Measurements from ENCODE around the gene DHX57. TPM values are rescaled to one million over a fixed set of nuclear protein-coding genes. Genes with fewer than 3 reads are reported as not detected.
"Not testable (repeated sequence)": the region's sequence is repeated elsewhere in the genome, so short reads cannot be mapped to it uniquely, and the experiment has no call there.

DHX57 gene
- total RNA-seq, 1 experiment from 2014 or later, result 17.5 TPM

GRCh38 chr2:38797953-38798352, 77.8 kb downstream of the DHX57 start:
- no peak for DNase-seq (ENCODE audit: extremely low read depth, low read depth)

- DNase-seq (ENCODE audit: extremely low read depth, low read depth), result no peak
Observed at GRCh38 chr2:38797250-38797676, 78.5 kb downstream of the DHX57 start.

GRCh38 chr2:38795016-38795415, 80.7 kb downstream of the DHX57 start:
- DNase-seq (ENCODE audit: extremely low read depth, low read depth), result not testable (repeated sequence)

- DNase-seq (ENCODE audit: extremely low read depth, low read depth), result no peak
Observed at GRCh38 chr2:38794235-38794946, 81.3 kb downstream of the DHX57 start.

- no peak for DNase-seq (ENCODE audit: extremely low read depth, low read depth)
Observed at GRCh38 chr2:38793511-38793910, 82.2 kb downstream of the DHX57 start.

GRCh38 chr2:38792751-38793150, 83.0 kb downstream of the DHX57 start:
- no peak for DNase-seq (ENCODE audit: extremely low read depth, low read depth)

GRCh38 chr2:38792321-38792720, 83.4 kb downstream of the DHX57 start:
- not testable (repeated sequence) for DNase-seq (ENCODE audit: extremely low read depth, low read depth)

GRCh38 chr2:38791744-38792143, 84.0 kb downstream of the DHX57 start:
- DNase-seq (ENCODE audit: extremely low read depth, low read depth), result no peak

- no peak for DNase-seq (ENCODE audit: extremely low read depth, low read depth)
Observed at GRCh38 chr2:38789691-38790090, 86.0 kb downstream of the DHX57 start.

GRCh38 chr2:38788306-38788705, 87.4 kb downstream of the DHX57 start:
- no peak for DNase-seq (ENCODE audit: extremely low read depth, low read depth)

GRCh38 chr2:38783586-38783985, 92.1 kb downstream of the DHX57 start:
- no peak for DNase-seq (ENCODE audit: extremely low read depth, low read depth)

- DNase-seq (ENCODE audit: extremely low read depth, low read depth), result no peak
Observed at GRCh38 chr2:38778687-38779082, 97.0 kb downstream of the DHX57 start.

GRCh38 chr2:38776531-38776930, 99.2 kb downstream of the DHX57 start:
- no peak for DNase-seq (ENCODE audit: extremely low read depth, low read depth)

- DNase-seq (ENCODE audit: extremely low read depth, low read depth), result no peak
Observed at GRCh38 chr2:38775921-38776225, 99.9 kb downstream of the DHX57 start.

GRCh38 chr2:38775097-38775920, 100.4 kb downstream of the DHX57 start:
- no peak for DNase-seq (ENCODE audit: extremely low read depth, low read depth)

GRCh38 chr2:38771632-38772031, 104.1 kb downstream of the DHX57 start:
- no peak for DNase-seq (ENCODE audit: extremely low read depth, low read depth)

GRCh38 chr2:38765551-38765950, 110.2 kb downstream of the DHX57 start:
- DNase-seq (ENCODE audit: extremely low read depth, low read depth), result no peak

- no peak for DNase-seq (ENCODE audit: extremely low read depth, low read depth)
Observed at GRCh38 chr2:38765149-38765548, 110.6 kb downstream of the DHX57 start.

- DNase-seq (ENCODE audit: extremely low read depth, low read depth), result no peak
Observed at GRCh38 chr2:38763728-38764127, 112.0 kb downstream of the DHX57 start.

- no peak for DNase-seq (ENCODE audit: extremely low read depth, low read depth)
Observed at GRCh38 chr2:38763228-38763627, 112.5 kb downstream of the DHX57 start.

- not testable (repeated sequence) for DNase-seq (ENCODE audit: extremely low read depth, low read depth)
Observed at GRCh38 chr2:38755891-38756290, 119.8 kb downstream of the DHX57 start.

GRCh38 chr2:38754506-38754905, 121.2 kb downstream of the DHX57 start:
- no peak for DNase-seq (ENCODE audit: extremely low read depth, low read depth)

Data from NCI-H460 (cell line).